ENCODE results near the gene TGM2. TPM values are rescaled to one million over a fixed set of nuclear protein-coding genes. Genes with fewer than 3 reads are reported as not detected.

Gene TGM2
- total RNA-seq, 1 experiment from 2014 or later = 113 TPM

DNA sequence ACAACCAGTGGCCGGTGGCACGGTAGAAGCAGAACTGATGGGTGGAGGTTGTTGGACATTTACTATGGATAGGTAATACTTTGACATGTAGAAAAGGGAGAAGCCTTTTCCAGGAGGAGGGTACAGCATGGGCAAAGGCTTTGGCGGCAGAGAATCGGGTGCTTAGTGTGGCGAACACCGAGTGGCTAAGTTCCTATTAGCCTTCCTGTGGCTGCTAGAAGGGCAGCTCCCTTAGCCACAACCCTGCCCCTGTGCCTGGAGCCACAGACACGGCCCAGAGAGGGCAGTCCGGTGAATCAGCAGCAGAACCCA is 37.9 kb upstream of the TGM2 start:
- H3K27me3 ChIP-seq (ENCODE audit: control insufficient read depth, insufficient read depth, low read length) = no peaks in the 10 kb centered on the region
- H3K36me3 ChIP-seq (ENCODE audit: control insufficient read depth, insufficient read depth, low read length) = no peaks in the 10 kb centered on the region
- no peak overlapping the region for H3K27ac ChIP-seq (ENCODE audit: low read length)
- DNase-seq (ENCODE audit: low read depth, low spot score) (no peak), ATAC-seq (no peak)
- H3K9me3 ChIP-seq (ENCODE audit: control insufficient read depth, insufficient read depth, low read depth, low read length) = no peaks in the 10 kb centered on the region
- no TSS peak for BruUV-seq (replicated peaks)
- CTCF ChIA-PET = no interaction called here
- peaks cover 3% of the 10 kb centered on the region; the same call in 1 of the 2 replicates for H3K4me1 ChIP-seq (ENCODE audit: control insufficient read depth, insufficient read depth, low read length)
- in situ Hi-C loops (cut with HindIII; ENCODE audit: low pct_unique_long_range_greater_than_20kb, low sequenced_read_pairs) (no loop called here), intact Hi-C loops (cut with micrococcal nuclease; ENCODE audit: unreplicated experiment) (no loop called here)
- no peak overlapping the region for H3K4me3 ChIP-seq (ENCODE audit: low read depth in 2 of 2, low read length in 2 of 2)
- TF ChIP-seq POLR2AphosphoS5 (IDR thresholded peaks at IDR 0.05; ENCODE audit: low read depth, low read length) = no peak
- TF ChIP-seq, protein P1, sequence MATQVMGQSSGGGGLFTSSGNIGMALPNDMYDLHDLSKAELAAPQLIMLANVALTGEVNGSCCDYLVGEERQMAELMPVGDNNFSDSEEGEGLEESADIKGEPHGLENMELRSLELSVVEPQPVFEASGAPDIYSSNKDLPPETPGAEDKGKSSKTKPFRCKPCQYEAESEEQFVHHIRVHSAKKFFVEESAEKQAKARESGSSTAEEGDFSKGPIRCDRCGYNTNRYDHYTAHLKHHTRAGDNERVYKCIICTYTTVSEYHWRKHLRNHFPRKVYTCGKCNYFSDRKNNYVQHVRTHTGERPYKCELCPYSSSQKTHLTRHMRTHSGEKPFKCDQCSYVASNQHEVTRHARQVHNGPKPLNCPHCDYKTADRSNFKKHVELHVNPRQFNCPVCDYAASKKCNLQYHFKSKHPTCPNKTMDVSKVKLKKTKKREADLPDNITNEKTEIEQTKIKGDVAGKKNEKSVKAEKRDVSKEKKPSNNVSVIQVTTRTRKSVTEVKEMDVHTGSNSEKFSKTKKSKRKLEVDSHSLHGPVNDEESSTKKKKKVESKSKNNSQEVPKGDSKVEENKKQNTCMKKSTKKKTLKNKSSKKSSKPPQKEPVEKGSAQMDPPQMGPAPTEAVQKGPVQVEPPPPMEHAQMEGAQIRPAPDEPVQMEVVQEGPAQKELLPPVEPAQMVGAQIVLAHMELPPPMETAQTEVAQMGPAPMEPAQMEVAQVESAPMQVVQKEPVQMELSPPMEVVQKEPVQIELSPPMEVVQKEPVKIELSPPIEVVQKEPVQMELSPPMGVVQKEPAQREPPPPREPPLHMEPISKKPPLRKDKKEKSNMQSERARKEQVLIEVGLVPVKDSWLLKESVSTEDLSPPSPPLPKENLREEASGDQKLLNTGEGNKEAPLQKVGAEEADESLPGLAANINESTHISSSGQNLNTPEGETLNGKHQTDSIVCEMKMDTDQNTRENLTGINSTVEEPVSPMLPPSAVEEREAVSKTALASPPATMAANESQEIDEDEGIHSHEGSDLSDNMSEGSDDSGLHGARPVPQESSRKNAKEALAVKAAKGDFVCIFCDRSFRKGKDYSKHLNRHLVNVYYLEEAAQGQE (IDR thresholded peaks at IDR 0.05; ENCODE audit: insufficient read depth in 1 of 2, low read depth in 2 of 2, low read length in 1 of 2) = no peak
- no peak for TF ChIP-seq SIN3A (IDR thresholded peaks at IDR 0.05; ENCODE audit: borderline replicate concordance, insufficient read depth, low read depth, low read length)
- no peak for TF ChIP-seq TCF7L2 (IDR thresholded peaks at IDR 0.05; ENCODE audit: low read depth, low read length)
- TF ChIP-seq, protein P2, sequence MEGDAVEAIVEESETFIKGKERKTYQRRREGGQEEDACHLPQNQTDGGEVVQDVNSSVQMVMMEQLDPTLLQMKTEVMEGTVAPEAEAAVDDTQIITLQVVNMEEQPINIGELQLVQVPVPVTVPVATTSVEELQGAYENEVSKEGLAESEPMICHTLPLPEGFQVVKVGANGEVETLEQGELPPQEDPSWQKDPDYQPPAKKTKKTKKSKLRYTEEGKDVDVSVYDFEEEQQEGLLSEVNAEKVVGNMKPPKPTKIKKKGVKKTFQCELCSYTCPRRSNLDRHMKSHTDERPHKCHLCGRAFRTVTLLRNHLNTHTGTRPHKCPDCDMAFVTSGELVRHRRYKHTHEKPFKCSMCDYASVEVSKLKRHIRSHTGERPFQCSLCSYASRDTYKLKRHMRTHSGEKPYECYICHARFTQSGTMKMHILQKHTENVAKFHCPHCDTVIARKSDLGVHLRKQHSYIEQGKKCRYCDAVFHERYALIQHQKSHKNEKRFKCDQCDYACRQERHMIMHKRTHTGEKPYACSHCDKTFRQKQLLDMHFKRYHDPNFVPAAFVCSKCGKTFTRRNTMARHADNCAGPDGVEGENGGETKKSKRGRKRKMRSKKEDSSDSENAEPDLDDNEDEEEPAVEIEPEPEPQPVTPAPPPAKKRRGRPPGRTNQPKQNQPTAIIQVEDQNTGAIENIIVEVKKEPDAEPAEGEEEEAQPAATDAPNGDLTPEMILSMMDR (IDR thresholded peaks at IDR 0.05) = no peak
- POLR2A ChIA-PET = no interaction called here

DNA sequence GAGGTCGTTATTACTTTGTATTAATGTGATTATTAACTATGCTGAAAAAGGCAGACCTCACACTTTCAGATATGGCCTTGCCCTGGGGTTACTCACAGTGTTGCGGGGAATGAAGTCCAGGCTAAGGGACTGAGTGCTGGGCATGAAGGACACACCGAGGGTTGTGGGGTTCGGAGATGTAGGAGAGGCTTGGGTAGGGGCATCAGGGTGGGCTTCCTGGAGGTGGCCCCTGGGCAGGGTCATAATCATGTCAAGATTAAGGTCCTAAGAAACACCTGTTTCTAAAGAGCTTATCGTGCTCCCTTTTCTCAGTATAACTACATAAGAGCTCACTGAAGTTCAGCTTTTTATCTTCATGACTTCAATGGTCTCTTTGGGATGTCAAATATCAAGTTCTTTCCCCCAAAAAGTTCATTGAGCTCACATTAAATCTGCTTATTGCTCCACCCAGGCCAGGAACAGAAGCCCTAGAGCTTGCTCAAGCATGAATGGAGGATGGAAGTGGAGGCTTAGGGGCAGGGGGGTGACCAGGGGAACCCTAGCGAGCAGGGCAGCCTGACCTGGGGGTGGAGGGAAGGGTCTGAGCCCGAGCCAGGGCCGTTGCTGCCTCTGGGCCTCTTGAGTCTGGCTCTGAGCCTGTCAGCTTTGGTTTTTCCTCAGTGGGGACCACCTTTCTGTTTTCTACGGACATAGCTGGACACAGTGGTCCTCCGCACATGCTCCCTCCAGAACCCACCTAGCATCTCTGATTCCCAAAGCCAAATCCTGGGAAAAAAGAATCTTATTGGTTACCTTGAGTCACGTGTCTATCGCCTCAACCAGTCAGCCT is 37.3 kb upstream of the TGM2 start:
- Histone ChIP-seq H3K4me1 (ENCODE audit: control insufficient read depth, insufficient read depth, low read length) (peaks cover 3% of the 10 kb centered on the region; the same call in 1 of the 2 replicates), H3K9me3 (ENCODE audit: control insufficient read depth, insufficient read depth, low read depth, low read length) (no peaks in the 10 kb centered on the region), H3K36me3 (ENCODE audit: control insufficient read depth, insufficient read depth, low read length) (no peaks in the 10 kb centered on the region), H3K27ac (ENCODE audit: low read length) (no peak overlapping the region), H3K27me3 (ENCODE audit: control insufficient read depth, insufficient read depth, low read length) (no peaks in the 10 kb centered on the region), H3K4me3 (ENCODE audit: low read depth in 2 of 2, low read length in 2 of 2) (no peak overlapping the region)
- POLR2A ChIA-PET = no interaction called here
- CTCF ChIA-PET = interaction anchor here (0.5 kb wide), 1 partner anchor 129 kb away, joined by 3 read pairs; no protein-coding TSS in a partner anchor
- in situ Hi-C loops (cut with HindIII; ENCODE audit: low pct_unique_long_range_greater_than_20kb, low sequenced_read_pairs) = no loop called here
- no TSS peak for BruUV-seq (replicated peaks)
- ATAC-seq (no peak), DNase-seq (ENCODE audit: low read depth, low spot score) (no peak)
- no peak for TF ChIP-seq TCF7L2 (IDR thresholded peaks at IDR 0.05; ENCODE audit: low read depth, low read length)
- TF ChIP-seq, protein P2 (IDR thresholded peaks at IDR 0.05) = no peak
- no peak for TF ChIP-seq SIN3A (IDR thresholded peaks at IDR 0.05; ENCODE audit: borderline replicate concordance, insufficient read depth, low read depth, low read length)
- TF ChIP-seq POLR2AphosphoS5 (IDR thresholded peaks at IDR 0.05; ENCODE audit: low read depth, low read length) = no peak
- TF ChIP-seq, protein P1 (IDR thresholded peaks at IDR 0.05; ENCODE audit: insufficient read depth in 1 of 2, low read depth in 2 of 2, low read length in 1 of 2) = no peak
- intact Hi-C loops (cut with micrococcal nuclease; ENCODE audit: unreplicated experiment) = no loop called here
